Measurements from ENCODE around the gene TMEM95.
"Not testable (repeated sequence)": the region's sequence is repeated elsewhere in the genome, so short reads cannot be mapped to it uniquely, and the experiment has no call there.

TMEM95 gene

DNA sequence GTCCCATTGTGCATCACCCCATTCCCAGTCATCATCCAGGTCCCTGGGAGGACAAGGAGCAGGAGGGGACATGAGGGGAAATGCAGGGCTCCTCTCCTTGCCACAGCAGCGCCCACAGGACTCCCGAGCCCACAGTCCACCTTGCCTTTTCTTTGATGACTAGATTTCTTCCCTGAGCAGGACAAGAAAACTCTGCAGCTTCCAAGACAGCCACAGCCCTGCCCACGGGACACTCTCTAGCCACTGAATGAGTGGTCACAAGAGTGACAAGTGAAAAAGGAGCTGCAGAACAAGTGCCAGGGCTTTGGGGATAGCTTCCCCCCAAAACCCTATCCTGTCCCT lies 30.5 kb upstream of the TMEM95 start:
- DNase-seq: no peak

- no peak for DNase-seq
Observed at GRCh38 chr17:7325031-7325528, 29.9 kb upstream of the TMEM95 start.

GRCh38 chr17:7326186-7326585 lies 28.8 kb upstream of the TMEM95 start:
- no peak for DNase-seq

GRCh38 chr17:7327056-7327455 lies 27.9 kb upstream of the TMEM95 start:
- DNase-seq: no peak

- DNase-seq: no peak
Observed at GRCh38 chr17:7327501-7327900, 27.5 kb upstream of the TMEM95 start.

GRCh38 chr17:7328009-7328408 lies 26.9 kb upstream of the TMEM95 start:
- no peak for DNase-seq

DNA sequence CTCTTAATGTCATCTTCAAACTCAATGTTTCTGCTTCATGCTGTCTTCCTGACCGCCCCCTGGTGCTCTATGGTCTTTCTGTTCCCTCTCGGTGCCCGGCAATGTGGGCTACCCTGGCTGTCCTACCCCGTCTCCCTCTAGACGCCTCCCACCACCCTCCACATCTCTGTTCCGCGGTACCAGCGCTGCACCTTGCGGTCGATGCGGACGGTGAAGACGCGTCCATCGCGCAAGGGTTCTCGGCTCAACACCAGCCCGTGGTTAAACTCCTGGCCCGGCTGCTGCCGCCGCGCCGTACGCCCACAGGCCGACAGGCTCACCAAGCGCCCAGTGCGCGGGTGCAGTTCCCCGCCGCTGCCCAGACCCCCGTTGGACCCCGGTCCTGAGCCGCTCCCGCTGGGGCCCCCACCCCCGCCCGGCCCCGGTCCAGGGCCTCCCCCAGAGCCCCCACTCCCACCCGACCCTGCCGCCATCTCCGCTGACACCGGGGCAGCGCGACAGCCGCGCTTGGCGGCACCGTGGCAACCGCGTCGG lies 26.0 kb upstream of the TMEM95 start, which contains the start of gene NEURL4:
Gene NEURL4 (minus strand): TSS at position 496 of the 534 bp plus-strand sequence. CDS start 23 bp downstream, at position 473.
- no peak for DNase-seq

DNA sequence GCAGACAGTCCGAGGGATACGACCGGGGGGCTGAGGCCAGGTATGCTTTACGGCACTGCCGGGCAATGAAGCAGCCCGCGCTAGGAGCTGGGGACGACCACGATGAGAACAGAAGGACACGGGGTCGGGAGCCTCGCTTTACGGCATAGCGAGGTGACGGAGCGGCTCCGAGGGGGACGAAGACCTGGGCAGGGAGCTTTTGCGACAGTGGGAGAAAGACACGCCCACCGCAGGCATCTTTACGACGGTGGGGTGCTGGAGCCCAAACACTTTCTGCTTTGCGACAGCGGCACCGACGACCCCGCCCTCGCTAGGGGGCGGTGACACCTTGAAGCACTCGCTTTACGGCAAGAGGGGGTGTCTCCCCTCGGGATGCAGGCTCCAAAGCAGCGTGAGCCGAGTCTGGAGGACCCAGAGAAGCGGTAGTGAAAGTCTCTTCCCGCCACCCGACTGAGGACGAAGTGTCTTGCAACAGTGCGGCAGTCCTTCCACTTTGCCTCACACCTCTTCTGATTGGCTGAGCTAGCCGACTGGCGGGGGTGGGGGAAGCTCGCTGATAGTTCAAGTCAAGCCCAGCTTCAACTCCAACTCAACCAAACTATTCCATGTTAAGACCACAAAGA lies 25.5 kb upstream of the TMEM95 start:
- peak; percentile 99 for DNase-seq

- DNase-seq: peak; percentile 72
Observed at GRCh38 chr17:7329997-7330637, 24.8 kb upstream of the TMEM95 start.

DNA sequence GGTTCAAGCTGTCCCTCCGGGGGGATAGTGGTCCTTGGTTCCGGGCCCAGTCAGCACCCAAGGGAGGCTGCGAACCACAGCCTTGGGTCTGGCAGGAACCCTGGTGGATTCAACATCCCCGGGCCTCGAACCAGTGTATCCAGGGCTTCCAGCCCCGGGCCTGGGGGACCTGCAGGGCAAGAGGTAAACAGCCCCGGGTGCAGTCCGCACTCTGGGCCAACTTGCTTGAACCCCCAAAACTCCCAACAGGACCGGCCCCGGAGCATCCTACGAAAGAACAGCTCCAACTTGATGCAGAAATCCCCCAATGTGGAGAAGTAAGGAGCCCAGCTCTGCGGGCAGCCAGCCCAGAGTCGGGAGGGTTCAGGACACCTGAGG lies 24.3 kb upstream of the TMEM95 start:
- DNase-seq: no peak

DNA sequence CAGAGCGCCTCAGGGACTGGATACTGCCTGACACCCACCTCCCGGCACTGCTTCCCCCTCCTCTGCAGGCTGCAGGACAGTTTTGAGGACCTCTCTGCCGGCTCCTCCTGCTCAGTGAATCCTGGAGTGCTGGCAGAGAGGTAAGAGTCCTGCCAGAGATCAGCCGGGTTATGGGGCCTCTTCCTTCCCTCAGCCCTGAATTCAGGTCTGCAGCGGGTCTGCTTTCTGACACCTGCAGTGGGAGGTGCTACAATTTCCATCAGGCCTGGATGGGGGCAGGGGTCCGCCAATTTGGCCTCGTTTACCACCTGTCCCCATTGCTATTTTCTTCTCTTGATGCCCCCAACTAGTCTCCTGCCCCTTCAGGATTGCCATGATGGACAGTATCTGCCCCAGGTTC lies 22.8 kb upstream of the TMEM95 start:
- no peak for DNase-seq

DNA sequence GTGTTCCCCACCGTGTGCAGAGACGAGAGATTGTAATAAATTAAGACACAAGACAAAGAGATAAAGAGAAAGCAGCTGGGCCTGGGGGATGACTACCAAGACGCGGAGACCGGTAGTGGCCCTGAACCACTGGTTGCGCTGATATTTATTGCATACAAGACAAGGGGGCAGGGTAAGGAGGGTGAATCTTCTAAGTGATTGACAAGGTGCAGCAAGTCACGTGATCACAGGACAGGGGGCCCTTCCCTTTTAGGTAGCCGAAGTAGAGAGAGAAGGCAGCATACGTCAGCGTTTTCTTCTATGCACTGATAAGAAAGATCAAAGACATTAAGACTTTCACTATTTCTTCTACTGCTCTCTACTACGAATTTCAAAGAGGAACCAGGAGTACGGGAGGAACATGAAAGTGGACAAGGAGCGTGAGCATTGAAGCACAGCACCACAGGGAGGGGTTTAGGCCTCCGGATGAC lies 22.3 kb upstream of the TMEM95 start:
- DNase-seq: not testable (repeated sequence)

DNA sequence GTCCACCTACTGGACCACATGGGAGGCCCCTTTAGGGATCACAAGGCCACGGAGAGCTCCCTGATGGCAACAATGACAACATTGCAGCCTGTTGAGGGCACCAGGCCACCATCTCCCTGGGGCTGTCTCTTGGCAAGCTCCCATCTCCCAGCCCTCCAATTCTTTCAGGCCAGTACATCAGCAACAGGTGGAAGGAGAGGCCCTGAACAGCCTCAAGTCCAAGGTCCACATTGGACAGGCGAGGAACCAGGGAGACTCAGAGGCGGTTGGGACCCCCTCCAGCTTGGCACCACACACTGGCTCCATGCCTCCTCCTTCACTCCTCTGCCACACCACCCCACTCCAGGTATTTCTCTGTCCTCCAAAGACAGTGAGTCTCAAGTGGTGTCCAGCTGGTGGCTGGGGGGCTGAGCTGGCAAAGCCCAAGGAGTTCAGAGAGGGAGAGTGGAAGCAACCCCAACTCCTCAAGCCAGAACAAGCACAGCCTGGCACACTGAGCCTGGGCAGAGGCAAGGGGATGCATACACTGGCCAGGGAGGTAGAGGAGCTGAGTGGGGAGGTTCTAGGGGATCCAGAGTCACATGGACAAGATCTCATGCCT lies 19.9 kb upstream of the TMEM95 start:
- no peak for DNase-seq

GRCh38 chr17:7335765-7336164 lies 19.2 kb upstream of the TMEM95 start:
- not testable (repeated sequence) for DNase-seq

DNA sequence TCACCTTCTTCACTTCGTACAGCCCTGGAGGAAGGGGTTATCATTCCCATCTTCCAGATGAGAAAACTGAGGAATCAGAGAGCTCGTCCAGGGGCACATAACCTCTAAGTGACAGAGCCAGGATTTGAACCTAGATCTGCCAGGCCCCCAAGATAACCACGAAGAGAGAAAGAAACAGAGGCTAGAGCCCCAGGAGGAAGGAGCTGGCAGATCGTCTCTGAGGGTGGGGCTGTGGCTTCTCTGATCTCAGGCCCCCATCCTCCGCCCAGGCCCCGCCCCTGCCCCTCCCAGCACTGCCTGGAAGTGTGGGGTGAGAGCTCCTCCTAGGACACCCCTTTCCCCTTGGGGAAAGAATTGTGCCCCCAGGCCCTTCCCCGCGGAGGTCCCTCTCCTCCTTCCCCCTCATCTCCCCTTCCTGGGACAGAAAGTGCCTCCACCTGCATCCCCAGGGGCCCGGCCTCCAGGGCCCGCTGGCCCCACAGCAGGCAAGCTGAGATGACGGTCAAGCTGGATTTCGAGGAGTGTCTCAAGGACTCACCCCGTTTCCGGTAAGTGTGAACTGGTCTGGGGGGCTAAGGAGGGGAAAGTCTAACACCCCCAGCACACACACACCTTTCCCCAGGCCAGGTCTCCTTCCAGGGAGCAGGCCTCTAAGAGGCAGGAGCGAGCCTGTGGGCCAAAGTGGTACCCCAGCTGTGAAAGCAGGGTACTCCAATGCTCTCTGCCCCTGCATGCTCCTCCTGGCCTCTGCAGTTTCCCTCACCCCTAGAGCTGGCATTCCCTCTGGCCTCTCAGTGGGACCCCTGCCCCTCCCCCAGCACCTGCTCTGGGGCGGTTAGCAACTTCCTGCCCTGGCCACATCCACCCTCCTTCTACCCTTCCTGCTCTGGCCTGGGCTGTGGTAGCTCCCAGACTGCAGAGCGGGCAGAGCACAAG lies 18.4 kb upstream of the TMEM95 start, which contains the start of gene ACAP1:
Gene ACAP1 (plus strand): TSS at position 290 of the 936 bp plus-strand sequence. CDS start 206 bp downstream, at position 496.
- DNase-seq: no peak

DNA sequence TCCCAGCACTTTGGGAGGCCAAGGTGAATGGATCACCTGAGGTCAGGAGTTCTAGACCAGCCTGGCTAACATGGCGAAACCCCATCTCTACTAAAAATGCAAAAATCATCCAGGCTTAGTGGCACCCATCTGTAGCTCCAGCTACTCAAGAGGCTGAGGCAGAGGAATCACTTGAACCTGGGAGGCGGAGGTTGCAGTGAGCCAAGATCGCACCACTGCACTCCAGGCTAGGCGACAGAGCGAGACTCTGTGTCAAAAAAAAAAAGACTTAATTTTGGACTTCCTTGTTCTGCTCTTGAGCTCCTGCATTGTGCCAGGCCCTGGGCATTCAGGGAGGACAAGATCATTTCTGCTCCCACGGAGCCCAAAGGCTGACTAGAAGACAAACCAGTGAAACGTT lies 17.4 kb upstream of the TMEM95 start:
- not testable (repeated sequence) for DNase-seq

- no peak for DNase-seq
Observed at GRCh38 chr17:7340179-7340578, 14.8 kb upstream of the TMEM95 start.

- no peak for DNase-seq
Observed at GRCh38 chr17:7341842-7342241, 13.1 kb upstream of the TMEM95 start.

GRCh38 chr17:7343250-7343649 lies 11.7 kb upstream of the TMEM95 start:
- no peak for DNase-seq

GRCh38 chr17:7346761-7347614 lies 8.0 kb upstream of the TMEM95 start:
- DNase-seq: no peak

DNA sequence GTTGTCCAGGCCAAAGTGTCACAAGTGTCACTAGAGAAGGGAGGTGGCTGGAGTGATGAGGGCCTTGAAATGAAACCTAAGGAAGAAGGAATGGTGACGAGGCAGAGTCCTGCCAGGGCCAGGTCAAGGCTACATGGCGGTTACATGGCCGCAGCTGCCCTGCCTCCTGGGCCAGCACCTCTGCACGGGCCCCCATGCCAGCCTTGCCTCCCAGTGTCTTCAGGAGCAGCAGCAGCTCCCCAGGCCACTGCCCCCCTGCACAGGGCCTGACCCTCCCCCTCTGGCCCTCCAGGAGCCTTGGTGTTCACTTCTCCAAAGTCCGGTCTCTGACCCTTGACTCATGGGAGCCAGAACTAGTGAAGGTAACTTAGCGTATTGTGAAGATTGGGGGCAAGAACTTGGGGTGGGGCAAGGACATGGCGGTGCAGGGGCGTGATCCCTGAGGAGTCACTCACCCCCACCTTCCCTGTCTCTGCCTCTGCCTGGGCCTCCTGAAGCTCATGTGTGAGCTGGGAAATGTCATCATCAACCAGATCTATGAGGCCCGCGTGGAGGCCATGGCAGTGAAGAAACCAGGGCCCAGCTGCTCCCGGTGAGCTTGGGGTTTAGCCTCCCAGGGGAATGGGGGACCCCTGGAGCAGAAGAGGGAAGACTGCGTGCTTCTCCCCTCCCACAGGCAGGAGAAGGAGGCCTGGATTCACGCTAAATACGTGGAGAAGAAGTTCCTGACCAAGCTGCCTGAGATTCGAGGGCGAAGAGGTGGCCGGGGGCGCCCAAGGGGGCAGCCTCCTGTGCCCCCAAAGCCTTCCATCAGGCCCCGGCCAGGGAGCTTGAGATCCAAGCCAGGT lies 7.1 kb upstream of the TMEM95 start:
- no peak for DNase-seq

All from NCI-H226 (cell line).